Activated CD8-positive, alpha-beta memory T cell treated with anti-CD3 and anti-CD28 coated beads, Interleukin-2, amount 10 ng/mL, durations not matched to agents 7 days and 5 days (primary cell): Measurements from ENCODE around the gene PRR5L. TPM values are rescaled to one million over a fixed set of nuclear protein-coding genes. Genes with fewer than 3 reads are reported as not detected.

Experiments
- ATAC-seq: fragments of 150-1000 bp; cut with Tn5 transposase; one replicate; pipeline ENCODE4 v1.10.0; 2021; ENCODE audit warnings: moderate library complexity
- CTCF ChIA-PET: fragments of 350-600 bp; sonication (Branson Sonifier 250); formaldehyde crosslinking; loops from one replicate; lab custom pipeline; 2021; ENCODE audit warnings: antibody characterized with exemption; lab: Charles Lee
- DNase-seq: peaks from one replicate; pipeline ENCODE4 v3.0.0-alpha.2; 2020
- H3K27ac Mint-ChIP-seq: one replicate; pipeline ENCODE4 v1.8.0; 2021; ENCODE audit warnings: mild to moderate bottlenecking, mixed read lengths
- H3K27me3 Mint-ChIP-seq: one replicate; pipeline ENCODE4 v1.8.0; 2021; ENCODE audit warnings: mixed read lengths
- H3K36me3 Mint-ChIP-seq: one replicate; pipeline ENCODE4 v1.8.0; 2021; ENCODE audit warnings: mild to moderate bottlenecking, mixed read lengths
- H3K4me1 Mint-ChIP-seq: one replicate; pipeline ENCODE4 v1.8.0; 2021; ENCODE audit warnings: mixed read lengths
- H3K4me3 Mint-ChIP-seq: one replicate; pipeline ENCODE4 v1.8.0; 2021; ENCODE audit warnings: mild to moderate bottlenecking, moderate library complexity, mixed read lengths
- H3K9me3 Mint-ChIP-seq: one replicate; pipeline ENCODE4 v1.8.0; 2022; ENCODE audit warnings: low read depth, mixed read lengths
- total RNA-seq, 2 experiments: library from RNA; stranded (reverse); gene quantifications; one replicate each; pipeline ENCODE4 v1.2.3, GENCODE V29; 2021

The PRR5L gene
- total RNA-seq, 2 experiments from 2014 or later = 6.6 to 11.1 TPM

- peaks cover 7% of the 10 kb centered on the region for H3K27me3 Mint-ChIP-seq
- peaks cover 7% of the 10 kb centered on the region for H3K4me1 Mint-ChIP-seq
- no peak overlapping the region for H3K27ac Mint-ChIP-seq
- DNase-seq (no peak), ATAC-seq (no peak)
- CTCF ChIA-PET = interaction anchor here (0.9 kb wide), 1 partner anchor 21 kb away, joined by 3 read pairs; no protein-coding TSS in a partner anchor
- no peaks in the 10 kb centered on the region for H3K36me3 Mint-ChIP-seq
- no peak overlapping the region for H3K4me3 Mint-ChIP-seq
- no peaks in the 10 kb centered on the region for H3K9me3 Mint-ChIP-seq
Observed at GRCh38 chr11:36513965-36514364, 217.9 kb downstream of the PRR5L start.

Other genes starting within 250 kb of the PRR5L start
- 10 to 100 TPM; 33.2 to 40.0 TPM for gene COMMD9, start 6.9 kb upstream of the PRR5L start, total RNA-seq
- gene TRAF6, start 214.0 kb downstream of the PRR5L start, total RNA-seq = 10 to 100 TPM in 1 of 2 experiments, 1 to 10 TPM in 1; 9.1 to 10.9 TPM